NOMO-1 (cell line): ENCODE data around the gene ALDH7A1.
"Not testable (repeated sequence)": the region's sequence is repeated elsewhere in the genome, so short reads cannot be mapped to it uniquely, and the experiment has no call there.

Source experiments
- DNase-seq, 2 experiments: peaks; one replicate each; lab custom pipeline; 2025; ENCODE audit not compliant: unreplicated experiment in 2 of 2; lab: John Stamatoyannopoulos, UW

The ALDH7A1 gene

GRCh38 chr5:126597156-126597555 is 2.1 kb upstream of the ALDH7A1 start:
- DNase-seq, result no peak

GRCh38 chr5:126595486-126596083 is 566 bp upstream of the ALDH7A1 start:
- DNase-seq, result peak in 1 of 2 experiments; percentile 28

GRCh38 chr5:126591549-126591948 is 3.5 kb downstream of the ALDH7A1 start:
- DNase-seq, result no peak

GRCh38 chr5:126589536-126590297 is 5.3 kb downstream of the ALDH7A1 start:
- DNase-seq, result no peak

GRCh38 chr5:126587551-126588390 is 7.2 kb downstream of the ALDH7A1 start:
- no peak for DNase-seq

GRCh38 chr5:126583761-126584160 is 11.3 kb downstream of the ALDH7A1 start:
- no peak for DNase-seq

GRCh38 chr5:126579716-126580115 is 15.3 kb downstream of the ALDH7A1 start:
- no peak for DNase-seq

- no peak for DNase-seq
Observed at GRCh38 chr5:126577415-126577814, 17.6 kb downstream of the ALDH7A1 start.

GRCh38 chr5:126576974-126577373 is 18.0 kb downstream of the ALDH7A1 start:
- no peak for DNase-seq

- DNase-seq, result no peak
Observed at GRCh38 chr5:126575644-126576043, 19.4 kb downstream of the ALDH7A1 start.

- no peak for DNase-seq
Observed at GRCh38 chr5:126568206-126568755, 26.7 kb downstream of the ALDH7A1 start.

GRCh38 chr5:126562823-126563222 is 32.2 kb downstream of the ALDH7A1 start:
- DNase-seq, result no peak

- no peak for DNase-seq
Observed at GRCh38 chr5:126561908-126562307, 33.1 kb downstream of the ALDH7A1 start.

- not testable (repeated sequence) for DNase-seq
Observed at GRCh38 chr5:126555101-126555500, 39.9 kb downstream of the ALDH7A1 start.

GRCh38 chr5:126552614-126553013 is 42.4 kb downstream of the ALDH7A1 start:
- DNase-seq, result no peak

GRCh38 chr5:126544087-126544740 is 50.8 kb downstream of the ALDH7A1 start:
- peak; percentile 14 to 16 for DNase-seq

- DNase-seq, result no peak
Observed at GRCh38 chr5:126543660-126544059, 51.4 kb downstream of the ALDH7A1 start.

- DNase-seq, result no peak
Observed at GRCh38 chr5:126543009-126543408, 52.0 kb downstream of the ALDH7A1 start.

GRCh38 chr5:126542441-126542840 is 52.6 kb downstream of the ALDH7A1 start:
- peak; percentile 37 to 51 for DNase-seq

GRCh38 chr5:126540631-126541030 is 54.4 kb downstream of the ALDH7A1 start:
- no peak for DNase-seq

GRCh38 chr5:126538579-126538978 is 56.4 kb downstream of the ALDH7A1 start:
- no peak for DNase-seq
